RWPE2 (cell line): ENCODE measurements around the gene FBXL16.
A peak's percentile ranks its signal among the peaks of the same experiment; 100 is the strongest.

ENCODE experiments used
- ATAC-seq: fragments of 200-7000 bp; cut with Tn5 transposase; 3 replicates; pipeline ENCODE4 v1.9.1; 2021; ENCODE audit warnings: low read depth
- DNase-seq: peaks from one replicate; pipeline ENCODE4 v3.0.0-alpha.2; 2020; ENCODE audit warnings: low spot score
- H3K27ac ChIP-seq: fragments of 450-650 bp; 2 replicates; pipeline ENCODE4 v1.5.1; 2017; ENCODE audit warnings: mild to moderate bottlenecking; ENCODE audit not compliant: poor library complexity, severe bottlenecking
- H3K27me3 ChIP-seq: fragments of 250-450 bp; sonication (Bioruptor Pico); 2 replicates; pipeline ENCODE4 v1.5.1; 2021; ENCODE audit warnings: mild to moderate bottlenecking, moderate library complexity; ENCODE audit not compliant: insufficient read depth, poor library complexity, severe bottlenecking
- H3K36me3 ChIP-seq: fragments of 250-450 bp; sonication (Bioruptor Pico); 2 replicates; pipeline ENCODE4 v1.5.1; 2020; ENCODE audit warnings: low read depth, mild to moderate bottlenecking, moderate library complexity
- H3K4me1 ChIP-seq: fragments of 250-450 bp; sonication (Bioruptor Pico); 2 replicates; pipeline ENCODE4 v1.5.1; 2021; ENCODE audit warnings: mild to moderate bottlenecking, moderate library complexity; ENCODE audit not compliant: insufficient read depth, poor library complexity, severe bottlenecking
- H3K4me3 ChIP-seq: fragments of 250-450 bp; sonication (Bioruptor Pico); 2 replicates; pipeline ENCODE4 v1.5.1; 2021; ENCODE audit warnings: mild to moderate bottlenecking, moderate library complexity; ENCODE audit not compliant: severe bottlenecking
- H3K9me3 ChIP-seq: fragments of 250-450 bp; sonication (Bioruptor Pico); 2 replicates; pipeline ENCODE4 v1.5.1; 2021; ENCODE audit warnings: mild to moderate bottlenecking, moderate library complexity; ENCODE audit not compliant: severe bottlenecking
- CTCF ChIP-seq: fragments of 450-650 bp; IDR thresholded peaks from one replicate; pipeline ENCODE4 v1.5.1; 2017; ENCODE audit warnings: mild to moderate bottlenecking, moderate library complexity; ENCODE audit not compliant: poor library complexity, severe bottlenecking

The FBXL16 gene

GRCh38 chr16:684961-685696 is 20.5 kb downstream of the FBXL16 start:
- H3K27ac ChIP-seq = peak overlapping the region; percentile 77
- peaks cover 44% of the 10 kb centered on the region for H3K36me3 ChIP-seq
- TF ChIP-seq CTCF = no peak
- no peak overlapping the region for H3K4me3 ChIP-seq
- no peaks in the 10 kb centered on the region for H3K9me3 ChIP-seq
- ATAC-seq (no peak), DNase-seq (no peak)
- peaks cover 13% of the 10 kb centered on the region for H3K4me1 ChIP-seq
- no peaks in the 10 kb centered on the region for H3K27me3 ChIP-seq

GRCh38 chr16:684071-684794 is 21.4 kb downstream of the FBXL16 start, which contains the start of gene JMJD8:
Gene JMJD8 (minus strand): TSS chr16:684334. CDS start chr16:684319, 15 bp downstream.
- Histone ChIP-seq H3K9me3 (no peaks in the 10 kb centered on the region), H3K4me3 (peak within 1 kb of the TSS; percentile 72), H3K27me3 (no peaks in the 10 kb centered on the region), H3K27ac (peak within 1 kb of the TSS; percentile 77), H3K36me3 (peaks cover 44% of the 10 kb centered on the region), H3K4me1 (peaks cover 12% of the 10 kb centered on the region)
- no peak for TF ChIP-seq CTCF
- ATAC-seq = peak; percentile 67
- peak; percentile 99 for DNase-seq

GRCh38 chr16:683396-684070 is 22.1 kb downstream of the FBXL16 start:
- Histone ChIP-seq H3K27ac (peak overlapping the region; percentile 77), H3K4me1 (peaks cover 15% of the 10 kb centered on the region), H3K9me3 (no peaks in the 10 kb centered on the region), H3K36me3 (peaks cover 44% of the 10 kb centered on the region), H3K4me3 (peak overlapping the region; percentile 72), H3K27me3 (no peaks in the 10 kb centered on the region)
- no peak for DNase-seq
- TF ChIP-seq CTCF = no peak
- peak; percentile 3; the same call in 2 of the 3 replicates for ATAC-seq

- no peak for DNase-seq
- no peak for TF ChIP-seq CTCF
- H3K4me3 ChIP-seq = peak overlapping the region; percentile 72
- H3K36me3 ChIP-seq = peaks cover 44% of the 10 kb centered on the region
- H3K4me1 ChIP-seq = peaks cover 15% of the 10 kb centered on the region
- H3K27ac ChIP-seq = peak overlapping the region; percentile 77
- no peak for ATAC-seq
- no peaks in the 10 kb centered on the region for H3K27me3 ChIP-seq
- no peaks in the 10 kb centered on the region for H3K9me3 ChIP-seq
Observed at GRCh38 chr16:682493-683395, 22.9 kb downstream of the FBXL16 start.
